ENCODE results near the gene WDR83.
"Not testable (repeated sequence)": the region's sequence is repeated elsewhere in the genome, so short reads cannot be mapped to it uniquely, and the experiment has no call there.

Gene WDR83, protein sequence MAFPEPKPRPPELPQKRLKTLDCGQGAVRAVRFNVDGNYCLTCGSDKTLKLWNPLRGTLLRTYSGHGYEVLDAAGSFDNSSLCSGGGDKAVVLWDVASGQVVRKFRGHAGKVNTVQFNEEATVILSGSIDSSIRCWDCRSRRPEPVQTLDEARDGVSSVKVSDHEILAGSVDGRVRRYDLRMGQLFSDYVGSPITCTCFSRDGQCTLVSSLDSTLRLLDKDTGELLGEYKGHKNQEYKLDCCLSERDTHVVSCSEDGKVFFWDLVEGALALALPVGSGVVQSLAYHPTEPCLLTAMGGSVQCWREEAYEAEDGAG

DNA sequence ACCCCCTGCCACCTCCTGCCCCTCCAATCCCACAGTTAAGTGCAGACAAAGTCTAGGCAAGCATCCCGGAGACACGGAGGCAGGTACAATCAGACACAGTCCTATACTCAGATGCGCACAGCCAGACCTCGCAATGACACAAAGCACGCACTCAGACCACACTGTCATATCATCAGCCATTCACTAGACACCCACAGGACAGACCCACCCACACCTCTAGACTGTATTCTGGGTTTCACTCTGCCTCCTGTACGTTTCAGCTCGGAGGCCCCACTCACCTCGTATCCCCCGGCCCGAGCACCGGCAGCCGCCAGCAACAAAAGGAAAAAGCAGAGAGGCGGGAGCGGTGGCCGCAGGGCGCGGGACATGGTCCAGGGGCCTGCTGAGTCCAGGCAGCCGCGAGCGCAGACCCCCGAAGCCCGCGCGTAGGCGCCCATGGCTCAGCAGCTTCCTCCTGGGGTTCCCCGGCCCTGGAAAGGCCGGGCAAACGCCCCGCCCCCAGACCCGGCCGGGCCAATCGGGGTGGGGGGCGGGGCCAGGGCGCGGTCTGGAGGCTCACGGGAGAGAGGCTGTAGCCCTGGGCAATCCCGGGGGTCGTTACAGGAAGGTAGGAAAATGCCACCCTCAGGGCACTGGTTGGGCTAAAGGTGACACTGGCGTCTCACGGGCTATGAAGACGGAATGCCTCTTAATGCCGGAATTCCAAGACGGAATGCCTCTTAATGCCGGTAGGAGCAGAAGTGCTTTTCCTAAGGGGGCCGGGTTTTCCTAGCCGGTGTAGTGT, at the start of gene WDR83, which contains the start of gene MAN2B1:
Gene WDR83 (plus strand): TSS at position 543 of the 784 bp plus-strand sequence. CDS start 2,984 bp downstream, outside the sequence.
Gene MAN2B1 (minus strand): TSS at position 478 of the 784 bp plus-strand sequence. CDS start 41 bp downstream, at position 437.
- FAIRE-seq = no peak

DNA sequence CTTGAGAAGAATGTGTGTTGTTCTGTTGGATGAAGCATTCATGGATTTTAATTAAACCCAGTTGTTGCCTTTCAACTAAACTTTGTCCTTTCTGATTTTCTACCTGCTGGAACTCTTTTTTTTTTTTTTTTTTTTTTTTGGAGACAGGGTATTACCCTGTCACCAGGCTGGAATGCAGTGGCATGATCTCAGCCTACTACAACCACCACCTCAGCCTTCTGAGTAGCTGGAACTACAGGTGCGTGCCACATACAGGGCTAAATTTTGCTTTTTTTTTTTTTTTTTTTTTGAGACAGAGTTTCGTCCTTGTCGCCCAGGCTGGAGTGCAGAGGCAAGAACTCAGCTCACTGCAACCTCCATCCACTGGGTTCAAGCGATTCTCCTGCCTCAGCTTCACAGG, 49.0 kb upstream of the WDR83 start:
- no peak for FAIRE-seq

DNA sequence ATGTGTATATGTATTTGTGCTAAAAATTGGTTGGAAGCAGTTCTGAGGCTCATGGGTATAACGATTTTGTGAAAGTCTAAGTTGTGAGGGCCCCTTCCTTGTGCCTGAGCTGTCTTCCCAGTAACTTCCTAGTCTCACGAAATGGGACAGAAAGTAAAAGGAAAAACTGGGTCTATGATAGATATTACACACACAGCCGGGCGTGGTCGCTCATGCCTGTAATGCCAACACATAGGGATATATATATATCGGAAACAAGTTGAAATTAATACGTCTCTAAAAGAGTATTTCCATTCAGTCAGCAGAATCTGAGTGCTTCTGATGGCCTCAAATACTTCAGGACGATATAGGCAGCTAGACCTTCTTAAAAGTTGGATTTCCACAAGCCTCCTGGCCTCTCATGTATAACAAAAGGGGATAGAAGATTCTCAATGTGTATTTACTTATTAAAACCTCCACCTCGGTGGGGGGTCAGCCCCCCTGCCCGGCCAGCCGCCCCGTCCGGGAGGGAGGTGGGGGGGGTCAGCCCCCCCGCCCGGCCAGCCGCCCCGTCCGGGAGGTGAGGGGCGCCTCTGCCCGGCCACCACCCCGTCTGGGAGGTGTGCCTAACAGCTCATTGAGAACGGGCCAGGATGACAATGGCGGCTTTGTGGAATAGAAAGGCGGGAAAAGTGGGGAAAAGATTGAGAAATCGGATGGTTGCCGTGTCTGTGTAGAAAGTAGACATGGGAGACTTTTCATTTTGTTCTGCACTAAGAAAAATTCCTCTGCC, 45.2 kb upstream of the WDR83 start:
- not testable (repeated sequence) for FAIRE-seq

DNA sequence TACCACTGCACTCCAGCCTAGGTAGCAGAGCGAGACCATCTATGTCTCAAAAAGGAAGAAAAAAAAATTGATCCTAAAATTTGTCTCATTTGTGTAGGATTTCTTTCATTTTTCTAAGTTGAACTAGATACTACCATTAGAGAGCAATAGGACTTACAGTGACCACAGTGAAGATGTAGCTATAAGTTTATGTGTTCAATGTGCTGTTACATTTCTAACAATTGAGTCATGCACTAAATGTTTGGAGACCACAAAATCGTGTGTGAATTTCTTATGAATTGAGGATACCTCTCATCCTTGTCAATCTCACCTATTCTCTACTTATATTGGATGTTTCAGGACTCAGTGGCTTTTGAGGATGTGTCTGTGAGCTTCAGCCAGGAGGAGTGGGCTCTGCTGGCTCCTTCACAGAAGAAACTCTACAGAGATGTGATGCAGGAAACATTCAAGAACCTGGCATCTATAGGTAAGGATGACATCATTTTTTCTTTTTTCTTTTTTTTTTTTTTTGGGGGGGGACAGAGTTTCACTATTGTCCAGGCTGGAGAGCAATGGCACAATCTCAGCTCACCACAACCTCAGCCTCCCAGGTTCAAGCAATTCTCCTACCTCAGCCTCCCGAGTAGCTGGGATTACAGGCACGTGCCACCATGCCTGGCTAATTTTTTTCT, 43.1 kb upstream of the WDR83 start:
- FAIRE-seq = no peak

DNA sequence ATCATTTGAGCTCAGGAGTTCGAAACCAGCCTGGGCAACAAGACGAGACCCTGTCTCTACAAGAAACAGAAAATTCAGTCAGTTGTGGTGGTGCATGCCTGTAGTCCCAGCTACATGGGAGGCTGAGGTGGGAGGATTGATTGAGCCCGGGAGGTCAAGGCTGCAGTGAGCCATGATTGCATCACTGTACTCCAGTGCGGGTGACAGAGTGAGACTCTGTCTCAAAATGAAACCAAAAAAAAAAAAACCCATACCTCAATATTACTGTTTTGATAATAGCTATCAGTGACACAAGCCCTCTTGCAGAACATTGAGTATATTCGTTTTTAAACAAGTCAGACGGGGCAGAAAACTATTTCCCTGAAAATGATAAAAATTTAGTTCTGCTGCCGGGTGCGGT, 39.6 kb upstream of the WDR83 start:
- no peak for FAIRE-seq

DNA sequence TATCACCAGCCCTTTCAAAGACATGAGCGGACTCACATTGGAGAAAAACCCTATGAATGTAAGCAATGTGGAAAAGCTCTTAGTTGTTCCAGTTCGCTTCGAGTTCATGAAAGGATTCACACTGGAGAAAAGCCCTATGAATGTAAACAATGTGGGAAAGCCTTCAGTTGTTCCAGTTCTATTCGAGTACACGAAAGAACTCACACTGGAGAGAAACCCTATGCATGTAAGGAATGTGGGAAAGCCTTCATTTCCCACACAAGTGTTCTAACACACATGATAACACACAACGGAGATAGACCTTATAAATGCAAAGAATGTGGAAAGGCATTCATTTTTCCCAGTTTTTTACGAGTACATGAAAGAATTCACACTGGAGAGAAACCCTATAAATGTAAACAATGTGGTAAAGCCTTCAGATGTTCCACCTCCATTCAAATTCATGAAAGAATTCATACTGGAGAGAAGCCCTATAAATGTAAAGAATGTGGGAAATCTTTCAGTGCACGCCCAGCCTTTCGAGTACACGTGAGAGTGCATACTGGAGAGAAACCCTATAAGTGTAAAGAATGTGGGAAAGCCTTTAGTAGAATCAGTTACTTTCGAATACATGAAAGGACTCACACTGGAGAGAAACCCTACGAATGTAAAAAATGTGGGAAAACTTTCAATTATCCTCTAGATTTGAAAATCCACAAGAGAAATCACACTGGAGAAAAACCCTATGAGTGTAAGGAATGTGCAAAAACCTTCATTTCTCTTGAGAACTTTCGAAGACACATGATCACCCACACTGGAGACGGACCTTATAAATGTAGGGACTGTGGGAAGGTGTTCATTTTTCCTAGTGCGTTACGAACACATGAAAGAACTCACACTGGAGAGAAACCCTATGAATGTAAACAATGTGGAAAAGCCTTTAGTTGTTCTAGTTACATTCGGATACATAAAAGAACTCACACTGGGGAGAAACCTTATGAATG, 38.3 kb upstream of the WDR83 start:
- no peak for FAIRE-seq

DNA sequence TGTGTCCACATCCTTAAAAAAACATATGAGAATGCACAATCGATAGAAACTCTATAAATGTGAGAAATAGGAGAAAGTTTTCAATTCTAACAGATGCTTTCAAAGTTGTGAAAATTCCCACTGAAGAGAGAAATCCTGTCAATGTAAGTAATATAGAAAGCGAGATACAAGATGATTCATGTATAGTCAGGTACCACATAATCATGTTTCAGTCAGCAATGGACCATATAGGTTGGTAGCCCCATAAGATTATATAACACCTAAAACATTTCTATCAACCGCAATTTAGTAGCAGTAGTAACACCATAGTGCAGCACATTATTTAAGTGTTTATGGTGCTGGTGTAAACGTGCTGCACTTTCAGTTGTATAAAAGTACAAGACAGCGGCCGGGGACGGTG, 37.4 kb upstream of the WDR83 start:
- FAIRE-seq = no peak

DNA sequence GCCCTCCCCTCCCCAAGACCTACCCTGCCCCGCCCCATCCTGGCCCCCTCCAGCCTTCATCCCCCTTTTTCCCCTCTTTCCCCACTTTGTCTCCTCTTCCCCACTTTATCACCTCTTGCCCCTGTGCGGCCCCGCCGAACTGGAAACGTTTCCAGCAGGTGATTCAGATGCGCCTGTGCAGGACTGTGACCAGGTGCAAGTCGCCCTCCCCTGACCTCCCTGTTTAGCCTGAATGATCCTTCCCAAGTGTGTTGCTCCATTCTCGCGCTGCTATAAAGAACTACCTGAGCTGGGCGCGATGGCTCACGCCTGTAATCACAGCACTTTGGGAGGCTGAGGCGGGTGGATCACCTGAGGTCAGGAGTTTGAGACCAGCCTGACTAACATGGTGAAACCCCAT, 30.0 kb upstream of the WDR83 start:
- FAIRE-seq = no peak

DNA sequence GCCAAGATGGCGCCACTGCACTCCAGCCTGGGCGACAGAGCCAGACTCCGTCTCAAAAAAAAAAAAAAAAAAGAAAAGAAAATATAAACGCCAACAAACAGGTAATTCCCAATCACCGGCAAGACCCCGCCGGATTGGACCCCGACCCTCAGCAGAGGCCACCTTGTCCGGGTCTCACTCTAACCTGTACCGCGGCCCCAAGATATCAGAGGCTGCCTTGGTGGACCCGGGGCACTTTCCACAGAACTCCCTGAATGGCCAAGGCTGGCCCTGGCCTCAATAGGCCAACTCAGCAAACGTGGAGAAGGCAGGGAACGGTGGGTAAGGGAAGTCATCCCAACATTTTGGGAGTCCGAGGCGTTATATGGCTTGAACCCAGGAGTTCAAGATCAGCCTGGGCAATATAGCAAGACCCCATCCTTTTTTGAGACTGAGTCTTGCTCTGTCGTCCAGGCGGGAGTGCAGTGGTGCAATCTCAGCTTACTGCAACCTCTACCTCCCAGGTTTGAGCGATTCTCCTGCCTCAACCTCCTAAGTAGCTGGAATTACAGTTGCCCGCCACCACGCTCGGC, 27.9 kb upstream of the WDR83 start:
- FAIRE-seq = no peak

DNA sequence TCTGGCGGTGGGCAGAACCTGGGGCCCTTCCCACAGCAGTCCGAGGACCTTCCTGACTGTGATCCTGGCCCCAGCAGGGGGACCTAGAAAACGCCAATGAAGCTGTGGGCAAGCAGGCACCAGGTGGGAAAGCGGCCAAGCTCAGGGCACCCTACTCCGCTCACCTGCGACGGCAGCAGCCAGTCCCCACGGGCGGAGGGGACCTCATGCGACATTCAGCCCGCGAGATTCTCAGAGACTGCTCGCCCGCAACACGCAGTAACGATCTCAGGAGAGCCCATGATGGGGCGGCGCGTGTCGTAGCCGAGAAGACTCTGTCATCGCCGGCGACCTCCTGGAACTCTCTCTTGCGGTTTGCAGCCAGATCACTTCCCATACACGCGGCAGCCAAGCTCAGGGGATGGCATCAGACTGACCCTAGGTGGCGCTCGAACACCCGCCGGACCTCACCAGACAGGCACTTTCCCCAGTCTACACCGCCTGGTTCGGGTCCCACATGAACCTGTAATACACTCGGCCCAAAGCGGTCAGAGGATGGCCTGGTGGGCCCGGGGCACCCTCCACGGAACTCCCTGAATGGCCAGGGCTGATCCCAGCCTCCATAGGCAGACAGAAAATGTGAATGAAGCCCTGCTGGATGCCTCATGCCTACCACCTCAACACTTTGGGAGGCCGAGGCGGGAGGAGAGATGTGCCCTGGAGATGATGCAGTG, 26.6 kb upstream of the WDR83 start:
- no peak for FAIRE-seq

DNA sequence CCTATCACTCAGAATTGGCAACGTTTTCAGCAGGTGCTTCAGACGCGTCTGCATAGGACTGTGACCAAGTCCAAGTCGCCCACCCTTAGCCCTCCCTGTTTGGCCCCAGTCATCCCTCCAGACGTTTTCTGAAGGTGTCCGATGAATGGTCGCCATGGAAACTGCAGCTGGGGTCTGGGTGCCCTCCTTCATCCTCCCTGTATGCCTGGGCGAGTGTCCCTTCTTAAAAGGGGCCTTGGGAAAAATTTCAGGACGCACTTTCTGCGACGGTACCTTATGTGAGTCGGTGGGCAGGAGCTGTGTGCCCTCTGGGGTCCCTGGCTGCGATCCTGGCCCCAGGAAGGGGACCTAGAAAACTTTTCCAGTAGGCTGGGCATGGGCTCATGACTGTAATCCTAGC, 25.2 kb upstream of the WDR83 start:
- FAIRE-seq = no peak

DNA sequence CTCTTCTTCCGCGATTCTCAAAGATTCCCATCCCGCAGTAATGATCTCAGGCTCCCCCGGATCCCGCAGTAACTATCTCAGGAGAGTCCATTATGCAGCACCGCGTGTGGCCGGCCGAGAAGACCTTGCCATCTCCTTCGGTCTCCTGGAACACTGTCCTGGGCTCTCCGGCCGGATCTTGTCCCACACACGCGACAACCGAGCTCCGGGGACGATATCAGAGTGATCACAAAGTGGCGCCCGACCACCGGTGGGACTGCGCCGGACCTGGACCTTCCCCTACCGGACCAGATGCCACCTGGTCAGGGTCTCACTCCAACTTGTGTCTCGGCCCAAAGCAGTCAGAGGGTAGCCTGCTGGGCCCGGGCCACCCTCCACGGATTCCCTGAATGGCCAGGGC, 24.1 kb upstream of the WDR83 start:
- no peak for FAIRE-seq

DNA sequence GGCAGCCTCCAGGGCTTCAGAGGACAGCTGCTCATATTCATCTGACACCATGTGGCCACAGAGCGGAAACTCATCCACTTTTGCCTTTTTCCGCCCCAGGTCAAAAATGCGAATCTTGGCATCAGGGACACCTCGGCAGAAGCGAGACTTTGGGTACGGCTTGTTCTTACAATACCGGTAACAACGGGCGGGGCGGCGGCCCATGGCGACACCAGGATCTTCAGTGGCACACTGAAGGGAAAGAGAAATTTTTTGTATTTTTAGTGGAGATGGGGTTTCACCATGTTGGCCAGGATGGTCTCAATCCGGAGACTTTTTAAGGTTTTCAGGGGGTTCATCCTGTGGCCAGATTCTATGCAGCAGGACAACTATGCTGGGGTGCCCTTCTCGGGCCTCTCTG, 22.9 kb upstream of the WDR83 start:
- not testable (repeated sequence) for FAIRE-seq

DNA sequence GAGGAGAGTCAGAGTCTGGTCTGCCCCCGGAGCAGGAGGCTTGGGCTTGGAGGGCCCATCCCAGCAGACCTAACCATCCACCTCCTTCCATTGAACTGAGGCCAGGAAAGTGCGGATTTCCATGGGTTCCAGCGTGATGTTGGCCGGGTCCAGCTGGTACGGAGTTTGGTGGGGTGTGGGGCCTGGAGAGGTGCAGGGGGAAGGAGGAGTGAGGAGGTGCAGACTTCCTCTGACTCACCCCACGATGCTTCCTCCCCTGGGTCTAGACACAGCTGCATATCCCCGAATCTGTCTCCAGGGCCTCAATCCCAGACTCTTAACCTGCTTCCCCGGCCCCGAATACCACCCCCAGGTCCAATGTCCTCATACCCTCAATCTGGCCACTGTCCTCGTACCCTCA, 20.1 kb upstream of the WDR83 start:
- FAIRE-seq = no peak

DNA sequence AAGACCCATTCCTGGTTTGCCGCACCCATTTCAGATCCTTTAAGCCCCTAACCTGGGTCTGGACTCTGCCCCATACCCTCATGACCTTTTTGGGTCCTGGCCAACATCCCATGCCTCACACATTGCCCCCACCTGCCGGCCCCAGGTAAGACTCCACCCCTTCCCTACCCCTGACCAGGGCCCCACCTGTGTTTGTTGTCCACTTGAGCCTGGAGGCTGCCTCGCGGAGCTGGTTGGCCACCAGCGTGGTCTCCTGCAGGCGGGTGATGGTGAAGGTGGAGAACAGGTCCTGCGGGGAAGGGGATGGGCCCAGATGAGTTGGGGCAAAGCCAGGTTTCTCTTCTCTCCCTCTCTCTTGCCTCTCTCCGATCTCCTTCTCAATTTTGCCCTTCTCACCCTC, 19.6 kb upstream of the WDR83 start:
- no peak for FAIRE-seq

DNA sequence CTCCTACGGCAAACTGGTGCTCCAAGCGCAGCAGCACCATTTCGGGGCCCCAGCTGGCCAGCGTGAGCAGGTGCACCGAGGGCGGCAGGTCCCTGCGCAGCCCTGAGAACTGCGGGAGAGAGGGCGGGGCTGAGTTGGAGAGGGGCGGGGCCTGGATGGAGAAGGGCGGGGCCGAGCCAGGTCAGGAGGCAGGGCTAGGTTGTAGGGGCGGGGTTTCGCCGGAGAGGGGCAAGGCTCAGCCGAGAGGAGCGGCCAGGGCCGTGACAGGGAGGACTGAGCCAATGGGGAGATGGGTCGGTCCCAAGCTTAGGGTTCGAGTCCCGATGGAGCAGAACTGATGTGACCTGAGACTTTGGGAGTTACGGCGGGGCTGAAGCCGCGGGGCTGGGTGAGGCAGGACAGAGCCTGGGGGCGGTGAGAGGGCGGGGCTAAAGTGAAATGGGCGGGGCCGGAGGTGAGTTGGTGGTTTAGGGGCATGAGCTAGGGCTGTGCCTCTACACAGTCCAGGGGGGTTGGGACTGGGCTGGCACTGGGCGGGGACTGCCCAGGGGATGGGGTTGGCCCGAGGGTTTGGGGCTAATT, 19.0 kb upstream of the WDR83 start:
- FAIRE-seq = no peak

DNA sequence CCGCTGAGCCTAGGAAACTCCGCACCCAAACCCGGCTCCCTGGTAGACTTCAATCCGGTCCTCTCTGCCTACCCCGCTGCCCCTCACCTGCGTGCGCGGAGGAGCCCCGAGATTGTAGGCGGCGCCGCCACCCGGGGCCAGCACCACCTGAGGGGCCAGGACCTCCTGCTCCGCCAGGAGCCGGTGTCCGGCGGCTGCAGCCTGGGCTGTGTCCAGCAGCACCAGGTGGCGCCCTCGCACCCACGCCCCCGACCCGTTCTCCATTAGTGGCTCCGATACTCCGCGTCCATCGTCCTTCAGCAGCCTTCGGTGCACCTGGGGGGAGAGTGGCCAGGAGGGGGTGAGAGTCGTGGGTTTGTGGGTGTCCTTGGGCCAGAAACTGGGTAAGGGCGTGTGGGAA, 18.5 kb upstream of the WDR83 start:
- no peak for FAIRE-seq

DNA sequence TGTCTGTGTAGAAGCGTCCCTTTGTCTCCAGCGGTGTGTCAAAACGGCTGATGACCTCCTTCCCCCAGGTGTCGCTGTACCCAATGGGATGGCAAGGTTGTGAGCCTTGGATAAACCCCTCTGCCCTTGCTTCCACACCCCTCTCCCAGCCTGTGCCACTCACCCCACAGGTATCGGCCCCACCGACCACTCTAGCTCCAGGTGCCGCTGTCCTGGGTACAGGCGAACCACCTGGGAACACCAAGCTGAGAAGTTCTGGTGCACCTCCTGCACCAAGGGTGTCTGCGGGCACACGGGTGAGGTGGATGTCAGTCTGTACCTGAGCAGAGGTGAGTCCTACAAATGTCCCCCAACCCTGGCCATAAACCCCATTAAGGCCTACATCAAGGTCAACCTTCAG, 16.7 kb upstream of the WDR83 start:
- no peak for FAIRE-seq

DNA sequence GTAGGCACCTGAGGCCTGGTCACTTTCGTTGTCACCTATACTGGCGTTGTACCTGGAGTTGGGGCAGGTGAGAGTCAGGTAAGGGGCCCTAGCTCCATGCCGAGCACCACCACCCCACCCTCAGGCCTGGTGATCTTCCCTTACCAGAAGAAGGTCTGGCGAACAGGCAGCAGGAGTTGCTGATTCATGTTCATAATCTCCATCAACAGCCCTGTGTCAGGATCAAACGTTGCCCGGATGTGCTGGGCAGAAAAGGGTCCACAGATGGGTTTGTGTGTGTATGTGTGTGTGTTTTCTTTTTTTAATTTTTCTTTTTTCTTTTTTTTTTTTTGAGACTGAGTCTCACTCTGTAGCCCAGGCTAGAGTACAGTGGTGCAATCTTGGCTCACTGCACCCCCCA, 14.4 kb upstream of the WDR83 start:
- no peak for FAIRE-seq

DNA sequence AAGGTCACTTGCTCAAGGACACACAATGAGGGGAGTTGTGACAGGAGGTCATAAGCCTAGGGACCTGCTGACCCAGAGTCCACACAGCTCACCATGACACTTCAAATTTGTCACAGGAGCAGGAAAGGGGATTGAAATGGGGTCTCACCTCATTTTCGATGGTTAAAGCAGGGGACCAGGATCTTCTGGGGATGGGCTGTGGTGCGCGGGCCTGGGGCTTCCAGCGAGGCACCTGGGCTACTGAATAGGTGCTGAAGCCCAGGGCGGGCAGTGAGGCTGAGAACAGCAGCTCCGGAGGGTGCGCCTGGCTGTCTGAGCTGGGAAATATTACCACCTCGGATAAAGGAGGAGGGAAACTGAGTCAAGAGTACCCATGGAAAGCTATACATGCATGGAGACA, 11.1 kb upstream of the WDR83 start:
- no peak for FAIRE-seq

Data from colon (tissue), 2 donors.